H1 (cell line): ENCODE results near the gene KCNMB1. TPM values are rescaled to one million over a fixed set of nuclear protein-coding genes. Genes with fewer than 3 reads are reported as not detected.

ENCODE experiments used
- CTCF ChIA-PET: fragments of 300-600 bp; sonication (Branson Sonifier 250); formaldehyde crosslinking; loops from one replicate; lab custom pipeline; 2021; ENCODE audit not compliant: partially characterized antibody; lab: Charles Lee
- POLR2A ChIA-PET: fragments of 300-600 bp; sonication (Branson Sonifier 250); formaldehyde crosslinking; loops from one replicate; lab custom pipeline; 2021; ENCODE audit warnings: inconsistent platforms; ENCODE audit not compliant: partially characterized antibody; lab: Charles Lee
- DNase-seq, 2 experiments: peaks; one replicate each; pipeline versions ENCODE4 v3.0.0 to v3.0.0-alpha.2; 2010 to 2022; ENCODE audit warnings: low spot score in 2 of 2, low read depth in 1 of 2, mixed read lengths in 1 of 2
- FAIRE-seq: peaks from 2 replicates; lab custom pipeline; 2011; peaks lifted over from hg19 to GRCh38; lab: Jason Lieb, UNC
- H2AFZ ChIP-seq: 2 replicates; pipeline ENCODE4 v1.8.1; 2012; ENCODE audit warnings: low read length, inconsistent platforms
- H2AK5ac ChIP-seq: 2 replicates; pipeline ENCODE4 v1.6.1; 2013; ENCODE audit warnings: low read depth, low read length
- H2BK120ac ChIP-seq: replicated peaks from 2 replicates; pipeline ENCODE3; 2013; ENCODE audit warnings: low read depth, low read length, inconsistent platforms
- H2BK12ac ChIP-seq: 2 replicates; pipeline ENCODE4 v1.6.1; 2013; ENCODE audit warnings: low read depth, low read length
- H2BK15ac ChIP-seq: 2 replicates; pipeline ENCODE4 v1.6.1; 2013; ENCODE audit warnings: low read length
- H2BK20ac ChIP-seq: 2 replicates; pipeline ENCODE4 v1.6.1; 2013; ENCODE audit warnings: low read length
- H2BK5ac ChIP-seq: 2 replicates; pipeline ENCODE4 v1.6.1; 2013; ENCODE audit warnings: low read depth, low read length
- H3K14ac ChIP-seq: 2 replicates; pipeline ENCODE4 v1.6.1; 2013; ENCODE audit warnings: inconsistent platforms; ENCODE audit not compliant: insufficient read length
- H3K18ac ChIP-seq: 2 replicates; pipeline ENCODE4 v1.6.1; 2013; ENCODE audit warnings: low read length; ENCODE audit errors: extremely low read depth
- H3K23ac ChIP-seq: 2 replicates; pipeline ENCODE4 v1.6.1; 2013; ENCODE audit warnings: inconsistent platforms; ENCODE audit not compliant: insufficient read length
- H3K23me2 ChIP-seq: 2 replicates; pipeline ENCODE4 v1.6.1; 2013; ENCODE audit warnings: low read depth, low read length
- H3K27ac ChIP-seq: 2 replicates; pipeline ENCODE4 v1.6.1; 2011; ENCODE audit warnings: low read depth, low read length, inconsistent platforms
- H3K27me3 ChIP-seq, 4 experiments: replicated peaks in 1 of 4; 1 replicate in 1 of 4; 2 replicates in 3 of 4; pipeline versions ENCODE4 v1.6.1 to v1.8.1; 2011 to 2013; ENCODE audit warnings: low read length in 3 of 4, mild to moderate bottlenecking in 3 of 4, inconsistent platforms in 2 of 4, mixed read lengths in 2 of 4, moderate library complexity in 1 of 4; ENCODE audit not compliant: control insufficient read depth in 3 of 4, insufficient read depth in 3 of 4; ENCODE audit errors: extremely low read depth in 1 of 4
- H3K36me3 ChIP-seq, 4 experiments: 2 replicates each; pipeline versions ENCODE4 v1.6.1 to v1.8.1; 2011 to 2013; ENCODE audit warnings: mild to moderate bottlenecking in 4 of 4, low read length in 3 of 4, moderate library complexity in 2 of 4, control low read depth in 1 of 4, inconsistent platforms in 1 of 4; ENCODE audit not compliant: insufficient read depth in 4 of 4, control insufficient read depth in 2 of 4
- H3K4ac ChIP-seq: replicated peaks from 2 replicates; pipeline ENCODE3; 2013; ENCODE audit warnings: low read length, low read depth, mixed read lengths, inconsistent platforms; ENCODE audit not compliant: insufficient read length
- H3K4me1 ChIP-seq, 4 experiments: replicated peaks in 1 of 4; 1 replicate in 1 of 4; 2 replicates in 3 of 4; pipeline versions ENCODE4 v1.6.1 to v1.8.1; 2011 to 2013; ENCODE audit warnings: low read length in 3 of 4, inconsistent platforms in 2 of 4, mixed read lengths in 1 of 4; ENCODE audit not compliant: insufficient read depth in 4 of 4, control insufficient read depth in 3 of 4
- H3K4me2 ChIP-seq, 2 experiments: 2 replicates each; pipeline versions ENCODE4 v1.6.1 to v1.8.1; 2011 to 2013; ENCODE audit warnings: low read depth in 2 of 2, low read length in 2 of 2, control low read depth in 1 of 2, inconsistent platforms in 1 of 2, mild to moderate bottlenecking in 1 of 2; ENCODE audit not compliant: insufficient read depth in 1 of 2
- H3K4me3 ChIP-seq, 4 experiments: fragments of 200-600, 300-600 bp in 1 of 4; sonication (generic), shearing (Covaris generic), sonication (Bioruptor Twin) in 1 of 4; 2 replicates each; pipeline versions ENCODE4 v1.5.1 to v1.8.1; 2011 to 2016; ENCODE audit warnings: low read length in 4 of 4, low read depth in 3 of 4, control low read depth in 2 of 4, inconsistent platforms in 2 of 4, mild to moderate bottlenecking in 2 of 4, mixed read lengths in 1 of 4, moderate library complexity in 1 of 4; ENCODE audit not compliant: insufficient read depth in 2 of 4; ENCODE audit errors: extremely low read depth in 1 of 4
- H3K56ac ChIP-seq: replicated peaks from 2 replicates; pipeline ENCODE3; 2013; ENCODE audit warnings: low read depth, mild to moderate bottlenecking, mixed read lengths, low read length, inconsistent platforms; ENCODE audit not compliant: insufficient read length
- H3K79me1 ChIP-seq: 2 replicates; pipeline ENCODE4 v1.6.1; 2013; ENCODE audit warnings: low read depth, low read length, control low read depth
- H3K79me2 ChIP-seq, 2 experiments: 2 replicates each; pipeline versions ENCODE4 v1.6.1 to v1.8.1; 2012 to 2013; ENCODE audit warnings: low read length in 2 of 2, mild to moderate bottlenecking in 2 of 2, inconsistent platforms in 1 of 2; ENCODE audit not compliant: insufficient read depth in 2 of 2, control insufficient read depth in 1 of 2
- H3K9ac ChIP-seq, 4 experiments: replicated peaks in 1 of 4; 1 replicate in 1 of 4; 2 replicates in 3 of 4; pipeline versions ENCODE4 v1.6.1 to v1.8.1; 2011 to 2013; ENCODE audit warnings: low read depth in 3 of 4, low read length in 3 of 4, control low read depth in 2 of 4, mild to moderate bottlenecking in 2 of 4, moderate library complexity in 2 of 4, inconsistent platforms in 1 of 4; ENCODE audit errors: extremely low read depth in 1 of 4
- H3K9me3 ChIP-seq, 2 experiments: 2 replicates each; pipeline versions ENCODE4 v1.6.1 to v1.8.1; 2012 to 2013; ENCODE audit warnings: mild to moderate bottlenecking in 2 of 2, moderate library complexity in 2 of 2, control low read depth in 1 of 2, inconsistent platforms in 1 of 2, low read depth in 1 of 2, low read length in 1 of 2, mixed read lengths in 1 of 2; ENCODE audit not compliant: insufficient read depth in 2 of 2
- H4K20me1 ChIP-seq, 2 experiments: replicated peaks in 1 of 2; 2 replicates each; pipeline versions ENCODE3 to v1.8.1; 2011 to 2013; ENCODE audit warnings: inconsistent platforms in 2 of 2, low read length in 2 of 2, mild to moderate bottlenecking in 1 of 2; ENCODE audit not compliant: insufficient read depth in 2 of 2, control insufficient read depth in 1 of 2
- H4K5ac ChIP-seq: 2 replicates; pipeline ENCODE4 v1.6.1; 2013; ENCODE audit warnings: low read length, low read depth, mixed read lengths, inconsistent platforms; ENCODE audit not compliant: insufficient read length
- H4K8ac ChIP-seq: 2 replicates; pipeline ENCODE4 v1.8.0; 2013; ENCODE audit warnings: mild to moderate bottlenecking, moderate library complexity, low read length, inconsistent platforms; ENCODE audit not compliant: insufficient read depth; ENCODE audit errors: extremely low read depth
- H4K91ac ChIP-seq: replicated peaks from 2 replicates; pipeline ENCODE3; 2013; ENCODE audit warnings: low read length, mixed read lengths, inconsistent platforms; ENCODE audit not compliant: insufficient read length
- ATF3 ChIP-seq: IDR thresholded peaks from 2 replicates; pipeline ENCODE4 v1.6.1; 2011; ENCODE audit warnings: low read depth, mild to moderate bottlenecking, low read length; ENCODE audit not compliant: insufficient read depth
- BCL11A ChIP-seq, 2 experiments: IDR thresholded peaks; one replicate each; pipeline ENCODE4 v1.6.1; 2011; ENCODE audit warnings: low read depth in 2 of 2, low read length in 2 of 2, mild to moderate bottlenecking in 2 of 2
- SP1 ChIP-seq: IDR thresholded peaks from 2 replicates; pipeline ENCODE4 v1.6.1; 2011; ENCODE audit warnings: low read depth, low read length
- TAF7 ChIP-seq: optimal IDR thresholded peaks from 2 replicates; pipeline ENCODE3; 2011; ENCODE audit warnings: low read depth, mild to moderate bottlenecking, inconsistent platforms, low read length, moderate library complexity, borderline replicate concordance
- WGBS, 2 experiments: shearing (Covaris generic) in 1 of 2; methylation state at CpG; one replicate each; pipeline versions ENCODE4 v1.1.6 to v1.1.7; 2013 to 2015; ENCODE audit warnings: low lambda C conversion rate in 2 of 2, mixed read lengths in 2 of 2, inconsistent platforms in 1 of 2, low coverage in 1 of 2, missing lambda C conversion rate in 1 of 2; ENCODE audit not compliant: insufficient replicate concordance in 2 of 2, insufficient coverage in 1 of 2, insufficient read length in 1 of 2; ENCODE audit errors: extremely low coverage in 1 of 2, missing lambda C conversion rate in 1 of 2; 5-methylcytosine and 5-hydroxymethylcytosine counted together
- polyA plus RNA-seq, 7 experiments: library from polyadenylated mRNA; depleted of rRNA in 3 of 7; stranded (reverse) in 5 of 7; unstranded in 2 of 7; fragments of >200 nt in 5 of 7; fragments of 200-250 nt in 2 of 7; gene quantifications; 1 replicate in 5 of 7; 2 replicates in 1 of 7; 4 replicates in 1 of 7; pipeline versions ENCODE4 v1.2.1 to v1.2.3, GENCODE V29; 2011 to 2013; ENCODE audit warnings: missing spikeins in 2 of 7, mixed read lengths in 2 of 7
- total RNA-seq: library from RNA; stranded (reverse); fragmentation: NEBNext Ultra II Directional; extraction: Animal tissue kit (Norgen Biotek cat#: 25700); gene quantifications from 2 replicates; pipeline ENCODE4 v1.2.1, GENCODE V29; 2021

Gene KCNMB1
- total and polyA plus RNA-seq, 2 of the 8 experiments (the other 6 are each of a cell fraction or from before 2014, with no cell fraction given), result 0.08 to 0.19 TPM

- Histone ChIP-seq H2BK20ac (no peak overlapping the region), H4K5ac (no peak overlapping the region), H3K23ac (no peak overlapping the region), H3K23me2 (no peaks in the 10 kb centered on the region), H3K4me1 (no peaks in the 10 kb centered on the region), H2AK5ac (no peak overlapping the region), H3K79me1 (no peaks in the 10 kb centered on the region), H3K9ac (no peak overlapping the region), H3K18ac (no peak overlapping the region), H3K14ac (no peak overlapping the region), H3K9me3 (no peaks in the 10 kb centered on the region), H3K27me3 (no peaks in the 10 kb centered on the region; a peak in 1 of 7 replicates), H3K4me3 (no peak overlapping the region), H3K4me2 (no peak overlapping the region), H2BK15ac (no peak overlapping the region), H2BK12ac (no peak overlapping the region), H3K79me2 (no peaks in the 10 kb centered on the region), H3K36me3 (no peaks in the 10 kb centered on the region), H4K8ac (no peak overlapping the region), H4K20me1 (no peaks in the 10 kb centered on the region), H3K27ac (no peak overlapping the region), H2BK120ac (no peak overlapping the region), H4K91ac (no peak overlapping the region), H3K4ac (no peak overlapping the region), H2AFZ (no peak overlapping the region), H3K56ac (no peak overlapping the region), H2BK5ac (no peak overlapping the region)
- DNase-seq (no peak), FAIRE-seq (no peak)
- TF ChIP-seq TAF7 (no peak), BCL11A (IDR thresholded peaks at IDR 0.05; ENCODE audit: low read depth in 2 of 2, low read length in 2 of 2) (no peak), ATF3 (no peak), SP1 (no peak)
- POLR2A ChIA-PET, result no interaction called here
- CTCF ChIA-PET, result interaction anchor here (1.6 kb wide), 1 partner anchor 265 kb away, joined by 3 read pairs; no protein-coding TSS in a partner anchor
- WGBS, 2 experiments, result 88% methylated on average over 5 of the region's 5 CpGs; no CpG with 5 or more reads in 1 of the 2 experiments
These were observed 20.6 kb downstream of the KCNMB1 start for GRCh38 chr5:170368586-170368985.
